ENCODE results near the gene SHISA9.

GRCh38 chr16:13102401-13102800 lies 201.0 kb downstream of the SHISA9 start:
- TF ChIP-seq CTCF (IDR thresholded peaks at IDR 0.05) (no peak), POLR2A (IDR thresholded peaks at IDR 0.05) (no peak)
